ENCODE results near the gene CNOT8.
"Not testable (repeated sequence)": the region's sequence is repeated elsewhere in the genome, so short reads cannot be mapped to it uniquely, and the experiment has no call there.

CNOT8 gene

DNA sequence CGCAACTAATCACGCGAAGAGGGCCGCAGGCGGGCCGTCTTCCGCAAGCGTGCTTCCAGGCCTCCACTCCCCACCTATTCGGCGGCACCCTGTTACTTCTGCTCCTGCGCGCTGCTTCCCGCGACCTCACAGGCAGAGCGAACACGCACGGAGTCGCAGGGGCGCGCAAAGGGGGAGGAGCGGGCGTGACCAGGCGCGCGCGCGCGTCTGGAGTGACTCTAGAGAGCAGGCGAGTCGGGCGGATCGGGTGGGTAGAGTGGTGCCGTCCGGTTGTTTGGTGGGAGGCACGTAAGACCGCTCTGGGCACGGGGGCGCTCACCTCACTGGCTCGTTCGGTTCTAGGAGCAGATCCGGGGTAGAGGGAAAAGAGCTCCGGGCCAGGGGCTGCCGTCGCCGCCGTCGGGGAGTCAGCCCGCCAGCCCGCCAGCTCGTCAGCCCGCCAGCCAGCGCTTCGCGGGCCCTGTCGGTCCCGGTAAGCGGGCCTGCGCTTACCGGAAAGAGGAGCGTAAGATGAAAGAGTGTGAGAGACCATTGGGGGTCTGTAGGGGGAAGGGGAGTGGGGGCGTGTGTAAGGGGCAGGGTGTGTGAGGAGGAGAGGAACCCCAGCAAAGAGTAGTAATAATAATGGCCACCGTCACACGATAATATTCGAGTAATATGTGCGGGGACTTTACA is at the start of gene CNOT8:
CNOT8 (plus strand) TSS at position 331 of the 675 bp plus-strand sequence. CDS start 4,652 bp downstream, outside the sequence.
- DNase-seq = peak; percentile 97

DNA sequence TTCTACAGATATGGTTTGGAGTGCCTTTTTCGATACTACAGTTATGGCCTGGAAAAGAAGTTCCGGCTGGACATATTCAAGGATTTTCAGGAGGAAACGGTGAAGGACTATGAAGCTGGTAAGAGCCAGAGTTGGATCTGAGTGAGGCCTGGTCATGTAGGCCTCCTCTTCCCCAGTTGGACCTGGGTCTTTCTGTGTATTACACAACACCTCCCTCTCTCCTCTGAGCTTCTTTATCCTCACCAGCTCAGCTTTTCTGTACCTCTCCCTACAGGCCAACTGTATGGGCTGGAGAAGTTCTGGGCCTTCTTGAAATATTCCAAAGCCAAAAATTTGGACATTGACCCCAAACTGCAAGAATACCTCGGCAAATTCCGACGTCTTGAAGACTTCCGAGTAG is 47.2 kb upstream of the CNOT8 start:
- no peak for DNase-seq

DNA sequence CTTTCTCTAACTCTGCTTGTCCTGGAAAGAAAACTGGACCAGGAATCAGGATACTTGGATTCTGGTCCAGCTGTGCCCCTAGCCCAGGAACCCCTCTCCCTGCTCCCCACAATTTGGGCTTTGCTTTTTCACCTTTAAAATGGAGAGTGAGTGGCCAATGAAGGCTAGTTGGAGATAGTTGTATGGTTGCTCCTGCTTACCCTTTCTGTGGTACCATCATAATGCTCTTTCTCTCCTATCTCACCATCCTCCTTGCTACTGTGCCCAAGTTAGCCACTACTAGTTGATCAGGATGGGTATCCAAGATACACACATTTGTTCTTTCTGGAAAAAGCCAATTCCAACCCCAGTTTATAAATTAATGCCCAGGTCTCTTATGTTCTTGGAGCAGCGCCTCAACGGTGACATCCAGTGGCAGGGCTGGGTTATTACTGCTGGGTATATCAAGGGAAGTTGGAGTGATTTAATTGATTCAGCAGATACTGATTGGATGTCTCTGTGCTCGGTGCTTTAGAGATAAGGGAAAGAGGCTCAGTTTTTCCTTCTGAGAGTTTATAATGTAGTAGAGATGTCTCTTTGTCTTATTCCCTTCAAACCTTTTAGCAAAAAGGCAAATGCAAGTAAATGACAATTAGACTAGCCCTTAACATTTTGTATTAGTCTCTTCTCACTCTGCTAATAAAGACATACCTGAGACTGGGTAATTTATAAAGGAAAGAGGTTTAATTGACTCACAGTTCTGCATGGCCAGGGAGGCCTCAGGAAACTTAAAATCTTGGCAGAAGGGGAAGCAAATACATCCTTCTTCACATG is 46.6 kb upstream of the CNOT8 start:
- DNase-seq = peak; percentile 66

DNA sequence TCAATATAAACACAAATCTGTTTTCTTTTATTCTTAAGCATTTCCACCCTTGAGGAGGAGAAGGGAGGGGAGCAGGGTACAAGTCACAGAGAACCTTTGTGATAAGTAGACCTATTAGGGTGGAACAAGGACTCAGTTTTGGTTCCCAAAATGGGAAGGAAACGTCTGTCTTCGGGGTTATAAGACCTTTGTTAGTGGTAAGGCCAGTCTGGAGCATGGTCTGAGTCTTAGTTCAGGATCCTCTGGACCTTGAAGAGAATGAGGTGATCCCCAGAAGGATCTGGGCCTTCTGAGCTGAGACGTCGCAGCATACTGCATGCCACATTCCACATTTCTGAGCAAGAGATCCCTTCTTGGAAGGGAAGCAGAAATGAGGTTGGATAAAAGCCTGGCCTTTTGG is 45.3 kb upstream of the CNOT8 start:
- DNase-seq = no peak

DNA sequence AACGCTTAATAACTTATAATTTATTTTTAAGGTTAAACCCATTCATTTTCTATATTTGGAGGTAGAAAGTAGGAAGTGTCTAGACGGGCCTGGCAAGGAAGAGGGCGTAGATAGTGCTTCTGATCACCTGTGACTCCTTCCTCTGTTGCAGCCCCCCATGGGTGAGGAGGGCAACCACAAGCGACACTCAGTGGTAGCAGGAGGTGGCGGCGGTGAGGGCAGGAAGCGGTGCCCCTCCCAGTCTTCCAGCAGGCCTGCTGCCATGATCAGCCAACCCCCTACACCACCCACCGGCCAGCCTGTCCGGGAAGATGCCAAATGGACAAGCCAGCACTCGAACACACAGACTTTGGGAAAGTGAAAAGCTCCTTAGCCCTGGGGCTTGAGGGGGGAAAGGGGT is 44.7 kb upstream of the CNOT8 start:
- DNase-seq = no peak

DNA sequence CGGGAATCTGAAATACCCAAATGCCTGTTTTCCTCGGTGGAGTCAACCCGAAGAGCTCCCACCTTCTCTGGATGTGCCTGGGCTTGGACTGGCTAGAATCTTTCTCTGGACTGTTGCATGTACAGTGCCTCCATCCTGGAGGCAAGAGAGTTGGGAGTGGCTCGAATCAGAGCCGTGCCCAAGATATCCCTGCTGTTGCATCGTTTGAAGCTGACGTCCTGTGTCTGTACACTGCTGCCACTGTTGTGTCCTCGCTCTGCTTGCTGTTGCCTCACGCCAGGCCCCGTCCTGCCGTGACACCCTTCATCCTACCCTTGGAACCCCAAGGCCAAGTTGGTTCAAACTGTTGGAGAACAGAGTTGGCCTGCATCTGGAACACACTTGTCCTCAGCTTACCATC is 43.4 kb upstream of the CNOT8 start:
- no peak for DNase-seq

DNA sequence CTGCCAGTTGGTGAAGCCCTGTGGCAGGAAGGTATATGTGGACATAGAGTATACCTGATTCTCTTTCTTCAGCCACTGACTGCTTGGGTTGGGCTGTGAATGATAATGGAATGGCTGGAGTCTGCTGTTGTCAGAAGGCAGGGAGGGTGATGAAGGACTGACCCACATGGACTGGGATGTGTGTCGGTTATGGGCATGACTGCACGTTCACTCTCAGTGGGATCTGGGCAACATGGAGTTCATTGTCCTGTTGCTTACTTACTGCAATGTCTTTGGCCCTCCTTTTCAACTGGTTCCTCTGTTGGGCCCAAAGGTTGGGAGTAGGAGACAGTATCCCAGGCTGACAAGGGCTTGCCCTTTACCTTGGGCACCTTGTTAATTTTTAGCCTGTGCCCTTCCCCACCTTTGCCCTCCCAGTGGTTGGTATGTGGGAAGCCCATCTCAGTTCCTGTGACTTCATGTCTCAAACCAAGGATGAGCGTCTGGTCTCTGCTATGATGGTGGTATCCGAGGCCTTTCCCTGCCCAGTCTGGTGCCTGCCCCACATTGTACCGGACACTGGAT is 42.7 kb upstream of the CNOT8 start:
- no peak for DNase-seq

DNA sequence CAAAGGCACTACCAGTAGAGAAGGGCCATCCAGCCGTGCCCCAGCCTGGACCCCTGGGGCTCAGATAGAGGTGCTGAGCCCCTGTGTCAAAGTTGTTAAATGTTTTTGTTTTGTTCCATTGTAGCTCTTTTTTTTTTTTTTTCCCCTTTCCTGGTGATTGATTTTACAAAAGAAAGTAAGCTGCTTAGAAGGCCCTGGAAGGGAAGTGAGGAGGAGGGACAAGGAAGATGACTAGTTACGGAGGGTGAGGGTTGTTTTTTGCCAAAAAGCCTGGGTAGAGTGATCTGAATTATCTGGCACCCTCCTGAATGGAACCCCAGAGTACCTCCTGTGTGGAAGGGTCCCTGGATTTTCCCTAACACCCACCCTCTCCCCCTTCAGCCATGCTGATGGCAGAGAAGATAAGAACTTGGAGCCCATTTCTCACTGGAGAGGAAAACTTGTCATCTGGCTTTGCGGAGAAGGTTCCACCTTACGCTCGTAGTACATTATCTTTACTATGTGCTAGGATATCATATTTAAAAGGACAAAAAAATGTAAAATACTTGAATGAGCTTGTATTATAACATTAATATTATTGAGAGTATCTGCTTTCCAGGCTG is 41.4 kb upstream of the CNOT8 start:
- DNase-seq = no peak

DNA sequence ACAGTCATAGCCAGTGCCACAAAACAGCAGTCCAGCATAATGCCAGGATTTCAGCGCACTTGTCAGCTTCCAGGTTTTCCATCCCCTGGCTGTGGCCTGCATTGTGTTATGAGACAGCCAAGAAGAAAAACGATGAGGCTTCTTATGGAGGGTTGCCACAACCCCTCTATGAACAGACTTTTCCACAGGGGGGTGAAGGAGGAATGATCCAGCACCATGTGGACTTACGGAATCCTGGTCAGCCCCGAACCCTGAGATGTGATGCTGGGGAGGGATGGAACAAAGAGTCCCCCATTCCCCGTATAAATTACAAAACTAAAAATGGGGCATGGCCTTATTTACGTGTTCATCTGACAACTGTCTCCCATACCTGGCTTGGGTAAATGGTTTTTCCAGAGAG is 40.6 kb upstream of the CNOT8 start:
- no peak for DNase-seq

DNA sequence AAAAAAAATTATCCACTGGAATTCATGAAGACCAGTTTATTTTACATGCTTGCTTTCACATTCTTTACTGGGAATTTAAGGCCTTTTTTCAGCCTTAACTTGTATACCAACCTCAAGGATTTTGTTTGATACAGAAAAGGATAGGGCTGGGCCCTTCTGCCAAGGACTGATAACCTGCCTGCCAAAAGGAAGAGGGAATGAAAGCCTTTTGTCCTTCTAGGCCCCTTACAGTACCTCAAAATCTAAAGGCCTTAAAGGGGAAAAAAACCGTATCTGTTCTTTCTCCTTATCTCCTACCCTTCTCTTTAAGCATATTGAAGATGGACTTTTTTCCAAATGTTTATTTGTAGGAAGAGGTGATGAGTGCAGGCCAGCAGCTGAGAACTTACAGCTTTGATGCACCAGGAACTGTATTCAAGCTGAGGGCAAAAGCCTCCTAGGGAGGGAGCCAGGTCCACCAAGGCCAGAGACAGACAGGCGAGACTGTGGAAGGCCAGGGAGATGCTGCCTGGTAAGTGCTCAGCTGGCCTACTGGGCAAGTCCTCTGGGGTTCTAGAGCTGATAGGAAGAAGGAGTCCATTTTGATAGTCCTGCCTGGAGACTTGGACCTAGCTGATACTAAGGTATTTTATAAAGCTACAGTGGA is 39.8 kb upstream of the CNOT8 start:
- no peak for DNase-seq

DNA sequence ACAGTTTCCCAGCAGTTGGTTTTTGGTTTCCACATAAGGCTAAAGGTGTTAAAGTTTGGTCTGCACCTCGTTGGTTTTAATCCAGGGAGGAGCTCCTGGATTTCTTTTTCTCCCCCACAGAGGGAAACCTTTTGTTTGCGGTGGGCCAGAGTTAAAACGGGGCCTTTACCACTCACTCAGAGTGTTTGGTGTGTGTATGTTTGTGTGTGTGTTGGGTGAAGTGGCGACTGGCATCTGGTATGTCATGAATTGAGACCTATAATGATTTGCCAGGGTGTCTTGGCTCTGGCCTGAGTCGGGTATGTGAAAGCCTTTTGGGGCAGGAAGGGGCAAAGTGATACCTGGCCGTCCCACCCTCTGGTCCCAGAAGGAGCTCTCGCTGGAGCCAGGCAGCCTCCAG is 38.9 kb upstream of the CNOT8 start:
- DNase-seq = no peak

DNA sequence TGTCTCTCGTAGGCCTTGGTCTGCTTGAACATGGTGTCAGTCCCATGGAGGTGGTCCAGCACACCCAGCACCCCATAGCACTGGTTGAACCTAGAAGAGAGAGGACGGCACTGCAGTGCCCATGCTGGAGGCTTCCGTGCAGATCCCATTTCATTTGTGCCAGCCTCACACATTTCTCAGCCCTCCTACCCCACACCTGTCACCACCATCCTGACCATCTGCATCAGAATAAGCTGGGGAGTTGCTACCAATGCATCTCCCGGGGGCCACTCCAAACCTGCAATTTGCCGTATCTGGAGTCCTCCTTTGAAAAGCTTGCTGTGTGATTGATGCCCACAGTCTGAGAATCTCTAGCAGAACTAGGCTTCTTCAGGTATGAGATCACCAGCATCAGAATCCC is 38.0 kb upstream of the CNOT8 start:
- DNase-seq = no peak

DNA sequence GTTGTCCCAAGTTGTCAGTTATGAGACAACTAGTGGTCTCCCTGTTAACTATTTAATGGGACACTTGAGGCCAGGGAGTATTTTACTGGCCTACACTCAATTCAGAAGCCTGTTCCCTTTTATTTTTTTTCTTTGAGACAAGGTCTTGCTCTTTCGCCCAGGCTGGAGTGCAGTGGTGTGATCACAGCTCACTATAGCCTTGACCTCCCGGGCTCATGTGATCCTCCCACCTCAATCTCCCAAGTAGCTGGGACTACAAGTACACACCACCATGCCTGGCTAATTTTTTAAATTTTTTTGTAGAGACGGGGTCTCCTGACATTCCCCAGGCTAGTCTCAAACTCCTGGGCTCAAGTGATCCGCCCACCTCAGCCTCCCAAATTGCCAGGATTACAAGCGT is 35.5 kb upstream of the CNOT8 start:
- DNase-seq = not testable (repeated sequence)

DNA sequence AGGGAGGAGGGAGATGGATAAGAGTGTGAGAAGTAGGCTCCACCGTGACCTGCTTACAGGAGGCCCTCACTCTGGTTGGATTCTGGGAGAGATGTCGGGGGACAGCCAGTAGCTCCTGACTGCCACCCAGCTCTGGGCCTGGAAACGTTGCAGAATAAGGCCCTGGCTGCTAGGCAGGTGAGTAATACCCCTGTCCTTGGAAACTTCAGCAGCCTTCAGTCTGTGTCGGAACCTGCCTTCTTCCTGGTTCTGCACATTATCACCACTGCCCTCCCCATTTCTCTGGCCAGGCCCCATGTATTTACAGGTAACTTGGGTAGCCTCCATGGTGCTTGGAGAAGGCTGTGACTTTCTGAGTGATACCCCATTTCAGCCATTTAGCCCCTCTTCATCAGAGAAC is 34.8 kb upstream of the CNOT8 start:
- no peak for DNase-seq

DNA sequence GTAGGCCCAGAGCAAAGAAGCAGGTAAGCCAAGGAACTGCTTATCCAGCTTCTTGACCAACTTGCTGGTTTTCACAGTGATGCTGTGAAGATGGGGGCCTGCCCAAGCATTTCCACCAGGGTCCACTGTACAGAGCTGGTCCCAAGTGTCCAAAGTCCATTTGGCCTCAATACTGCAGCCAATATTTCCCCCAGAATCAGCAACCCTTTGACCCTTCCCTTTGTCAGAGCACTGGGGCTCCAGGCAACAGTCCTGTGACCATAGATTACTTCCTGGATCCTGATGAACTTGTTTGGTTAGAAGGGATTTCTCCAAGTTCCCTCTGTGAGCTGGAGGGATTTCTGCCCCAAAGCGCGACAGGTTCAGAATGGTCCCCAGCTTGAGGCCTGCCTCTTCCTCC is 34.4 kb upstream of the CNOT8 start:
- no peak for DNase-seq

DNA sequence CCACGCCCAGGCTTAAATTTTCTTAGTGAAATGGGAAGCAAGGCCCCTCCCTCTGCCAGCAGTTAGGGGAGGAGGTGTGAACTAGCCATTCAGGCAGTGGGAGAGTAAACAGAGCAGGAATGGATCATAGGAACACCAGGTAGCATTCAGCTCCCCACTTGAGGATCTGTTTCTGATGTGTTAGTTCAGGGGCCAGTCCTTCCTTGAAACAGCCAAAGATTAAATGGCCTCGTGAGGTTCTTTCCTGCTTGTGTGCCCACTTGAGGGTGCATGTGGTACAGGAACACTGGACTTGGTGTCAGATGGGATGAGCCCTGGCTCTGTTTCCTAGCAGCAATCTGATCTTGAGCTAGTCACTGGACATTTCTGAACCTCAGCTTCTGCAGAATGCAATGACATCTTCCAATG is 29.2 kb upstream of the CNOT8 start:
- DNase-seq = no peak

DNA sequence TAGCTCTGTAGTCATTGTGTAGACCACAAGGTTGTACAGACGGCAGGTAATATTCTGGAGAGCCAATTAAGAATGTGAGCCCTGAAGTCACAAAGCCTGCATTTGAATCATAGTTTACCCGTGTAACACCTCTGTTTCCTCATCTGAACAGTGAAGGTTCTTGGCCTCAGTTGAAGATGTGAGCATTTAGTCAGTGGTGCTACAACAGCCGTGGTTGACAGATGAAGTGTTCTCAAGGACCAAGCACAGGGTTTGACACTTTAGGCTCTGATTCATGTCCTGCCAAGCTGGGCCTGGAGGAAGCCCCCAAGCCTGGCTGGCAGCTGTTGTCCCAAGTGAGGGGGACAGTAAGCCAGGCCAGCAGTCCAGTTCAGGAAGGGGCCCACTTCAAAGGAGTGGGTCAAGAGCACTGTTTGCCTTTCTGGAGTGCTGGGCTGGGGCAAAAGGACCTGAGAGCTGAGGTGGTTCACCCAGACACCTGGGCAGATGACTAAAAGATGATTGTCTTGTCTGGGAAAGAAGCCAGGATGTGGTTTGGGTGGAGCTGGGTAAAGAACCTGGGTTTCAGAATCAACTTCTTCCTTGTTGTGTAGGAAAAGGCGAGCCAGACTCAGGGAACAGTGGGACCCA is 28.7 kb upstream of the CNOT8 start:
- peak; percentile 20 for DNase-seq

DNA sequence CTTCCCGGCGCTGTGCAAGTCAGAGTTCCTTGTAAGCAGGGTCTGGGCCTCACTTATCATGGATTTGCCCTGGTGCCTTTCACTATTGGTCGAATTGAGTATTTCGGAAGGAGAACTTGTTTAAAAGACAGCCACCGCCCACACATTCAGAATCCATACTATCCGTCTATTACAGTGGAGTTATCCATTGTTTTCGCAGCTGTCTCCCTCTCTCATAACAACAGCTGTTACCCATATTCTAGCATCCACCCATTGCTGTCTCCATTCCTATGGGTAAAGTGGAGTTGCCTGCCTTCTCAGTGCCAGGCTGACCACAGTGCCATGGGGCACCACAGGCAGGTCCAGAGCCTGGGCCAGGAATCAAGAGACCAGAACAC is 28.2 kb upstream of the CNOT8 start:
- DNase-seq = no peak

DNA sequence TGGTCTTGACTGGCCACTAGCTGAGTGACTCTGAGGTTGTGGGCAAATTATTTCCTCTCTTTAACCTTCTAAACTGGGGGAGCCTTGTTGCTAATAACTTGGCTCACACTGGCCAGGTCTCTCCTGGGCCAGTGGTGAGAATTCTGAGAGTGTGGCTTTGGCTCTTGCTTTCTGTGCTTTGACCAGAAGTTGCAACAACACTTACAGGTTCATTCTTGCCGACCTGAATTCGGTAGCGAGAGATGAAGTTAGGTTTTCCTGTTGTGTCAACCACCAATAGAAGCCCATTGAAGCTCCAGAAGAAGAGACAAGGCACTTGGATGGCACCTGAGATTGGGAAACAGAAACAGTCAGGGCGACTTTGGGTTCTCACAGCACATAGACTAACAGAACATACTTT is 27.8 kb upstream of the CNOT8 start:
- DNase-seq = no peak

DNA sequence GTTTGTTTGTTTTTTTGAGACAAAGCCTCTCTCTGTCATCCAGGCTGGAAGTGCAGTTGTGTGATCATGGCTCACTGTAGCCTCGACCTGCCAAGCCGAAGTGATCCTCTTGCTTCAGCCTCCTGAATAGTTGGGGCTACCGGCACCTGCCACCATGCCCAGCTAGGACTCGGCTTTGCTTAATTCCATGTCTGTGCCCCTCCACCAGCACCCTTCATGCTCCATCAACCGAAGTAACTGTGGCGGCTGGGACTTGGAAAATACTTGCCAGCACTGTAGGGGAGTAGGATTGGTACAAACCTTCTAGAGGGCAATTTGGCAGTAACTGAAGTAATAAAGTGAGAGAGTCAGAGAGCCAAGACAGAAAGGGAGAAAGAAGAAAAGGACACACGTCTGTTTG is 27.0 kb upstream of the CNOT8 start:
- DNase-seq = no peak

DNA sequence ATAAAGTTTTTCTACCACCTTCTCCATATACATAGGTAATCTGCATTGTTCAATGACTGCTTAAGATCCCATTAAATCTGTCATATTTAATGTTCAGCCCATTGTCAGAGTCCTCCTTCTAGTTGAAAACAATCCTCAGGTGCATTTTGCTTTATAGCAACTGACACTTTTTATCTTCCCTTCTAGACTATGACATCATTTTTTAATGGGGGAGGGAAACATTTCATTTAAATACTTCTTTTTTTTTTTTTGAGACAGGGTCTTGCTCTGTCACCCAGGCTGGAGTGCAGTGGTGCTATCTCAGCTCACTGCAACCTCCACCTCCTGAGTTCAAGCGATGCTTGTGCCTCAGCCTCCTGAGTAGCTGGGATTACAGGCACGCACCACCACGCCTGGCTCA is 25.6 kb upstream of the CNOT8 start:
- DNase-seq = not testable (repeated sequence)

DNA sequence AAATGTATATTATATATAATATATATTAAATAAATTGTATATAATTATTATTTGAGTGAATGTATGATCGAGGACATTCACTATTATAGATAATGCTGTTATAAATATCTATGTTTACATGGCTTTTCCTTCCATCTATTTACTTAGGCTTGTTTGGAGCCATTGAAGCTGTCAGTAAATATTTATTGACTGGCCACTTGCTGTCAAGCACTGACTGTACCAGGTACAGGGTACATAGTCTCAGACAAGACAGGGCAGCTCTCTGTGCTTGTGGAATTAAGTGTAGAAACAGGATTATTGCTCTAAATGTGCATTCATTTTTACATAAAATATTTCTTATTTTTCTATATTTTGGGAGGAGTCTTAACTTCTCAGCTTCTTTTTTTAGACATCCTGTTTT is 24.4 kb upstream of the CNOT8 start:
- no peak for DNase-seq

DNA sequence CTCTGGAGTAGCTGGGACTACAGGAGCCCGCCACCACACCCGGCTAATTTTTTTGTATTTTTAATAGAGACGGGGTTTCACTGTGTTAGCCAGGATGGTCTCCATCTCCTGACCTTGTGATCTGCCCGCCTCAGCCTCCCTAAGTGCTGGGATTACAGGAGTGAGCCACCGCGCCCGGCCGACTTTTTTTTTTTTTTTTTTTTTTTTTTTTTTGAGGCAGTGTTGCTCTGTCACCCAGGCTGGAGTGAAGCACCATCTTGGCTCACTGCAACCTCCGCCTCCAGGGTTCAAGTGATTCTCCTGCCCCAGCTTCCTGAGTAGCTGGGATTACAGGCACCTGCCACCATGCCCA is 22.8 kb upstream of the CNOT8 start:
- DNase-seq = not testable (repeated sequence)
